Measurements from ENCODE around the gene CEPT1. TPM values are rescaled to one million over a fixed set of nuclear protein-coding genes. Genes with fewer than 3 reads are reported as not detected.

CEPT1 gene
- polyA plus RNA-seq, 1 of the 3 experiments (the other 2 are of a cell fraction), result 11.6 TPM

GRCh38 chr1:111192074-111192473 is 52.1 kb downstream of the CEPT1 start (continued):
- TF ChIP-seq USF1 (IDR thresholded peaks at IDR 0.05; ENCODE audit: borderline replicate concordance, low read depth) (no peak), POLR2AphosphoS5 (IDR thresholded peaks at IDR 0.05; ENCODE audit: low read depth, low read length) (no peak)

GRCh38 chr1:111192658-111193519 is 52.9 kb downstream of the CEPT1 start:
- Histone ChIP-seq H3K9me2 (no peaks in the 10 kb centered on the region), H3K9me3 (no peaks in the 10 kb centered on the region), H4K20me1 (ENCODE audit: insufficient read depth) (no peaks in the 10 kb centered on the region), H3F3A (replicated peaks; ENCODE audit: insufficient read depth) (peaks cover 11% of the 10 kb centered on the region), H2AFZ (ENCODE audit: low read depth) (peak overlapping the region; percentile 62; the same call in 1 of the 2 replicates), H3K79me2 (ENCODE audit: insufficient read depth) (no peaks in the 10 kb centered on the region), H3K9ac (no peak overlapping the region), H3K4me1 (ENCODE audit: control insufficient read depth in 1 of 2, insufficient read depth in 2 of 2, low read depth in 1 of 2, low read length in 1 of 2) (peaks cover 0 to 14% of the 10 kb centered on the region in 2 experiments; a peak in 2 of 4 replicates), H3K36me3 (replicated peaks in 1 of 2; ENCODE audit: control insufficient read depth in 1 of 2, insufficient read depth in 2 of 2, low read length in 1 of 2) (peaks cover 0 to 9% of the 10 kb centered on the region in 2 experiments), H3K27me3 (ENCODE audit: insufficient read depth) (no peaks in the 10 kb centered on the region), H3K4me2 (no peak overlapping the region), H3K27ac (ENCODE audit: low read depth in 2 of 2, low read length in 1 of 2) (no peak overlapping the region), H3K4me3 (ENCODE audit: low read depth in 2 of 2, low read length in 1 of 2) (no peak overlapping the region)
- POLR2A ChIA-PET, result no interaction called here
- CTCF ChIA-PET, result interaction anchor here (1.5 to 1.6 kb wide), 2 partner anchors 22 to 30 kb away, joined by 3 to 5 read pairs; no protein-coding TSS in a partner anchor
- TF ChIP-seq ELF1 (IDR thresholded peaks at IDR 0.05), result no peak
- no peak for TF ChIP-seq GATA2 (CRISPR knock-in tag; IDR thresholded peaks at IDR 0.05)
- TF ChIP-seq SMC3 (IDR thresholded peaks at IDR 0.05; ENCODE audit: low read depth, low read length), result no peak
- TF ChIP-seq RAD21 (IDR thresholded peaks at IDR 0.05; ENCODE audit: low read length), result no peak
- TF ChIP-seq PBX3 (IDR thresholded peaks at IDR 0.05), result no peak
- TF ChIP-seq CHD2 (IDR thresholded peaks at IDR 0.05; ENCODE audit: low read length, partially characterized antibody), result no peak
- TF ChIP-seq FOXJ3 (CRISPR knock-in tag; IDR thresholded peaks at IDR 0.05), result no peak
- no peak for TF ChIP-seq TEAD4 (IDR thresholded peaks at IDR 0.05; ENCODE audit: borderline replicate concordance, insufficient read depth)
- no peak for TF ChIP-seq FOXM1 (IDR thresholded peaks at IDR 0.05; ENCODE audit: low read depth)
- TF ChIP-seq REST (IDR thresholded peaks at IDR 0.05; ENCODE audit: low read depth, low read length), result no peak
- no peak for TF ChIP-seq FOSL2 (IDR thresholded peaks at IDR 0.05; ENCODE audit: borderline replicate concordance, low read depth)
- no peak for TF ChIP-seq TCF12 (IDR thresholded peaks at IDR 0.05)
- TF ChIP-seq GABPA (IDR thresholded peaks at IDR 0.05; ENCODE audit: low read depth), result no peak
- no peak for TF ChIP-seq JUND (IDR thresholded peaks at IDR 0.05)
- TF ChIP-seq RXRA (IDR thresholded peaks at IDR 0.05; ENCODE audit: borderline replicate concordance, low read depth), result no peak
- TF ChIP-seq RFX5 (IDR thresholded peaks at IDR 0.05; ENCODE audit: low read length), result no peak
- TF ChIP-seq RCOR1 (IDR thresholded peaks at IDR 0.05; ENCODE audit: low read length), result no peak
- 53% methylated on average over 9 of the region's 10 CpGs for WGBS (ENCODE audit: low lambda C conversion rate)
- no peak for DNase-seq
